Measurements from ENCODE around the gene UGT1A6.

Gene UGT1A6

GRCh38 chr2:233764761-233765160, 72.1 kb downstream of the UGT1A6 start:
- no CpG with 5 or more reads among the region's 3 CpGs for WGBS (ENCODE audit: insufficient coverage, insufficient read length)
- no peak for DNase-seq (ENCODE audit: low read depth, low spot score)

DNA sequence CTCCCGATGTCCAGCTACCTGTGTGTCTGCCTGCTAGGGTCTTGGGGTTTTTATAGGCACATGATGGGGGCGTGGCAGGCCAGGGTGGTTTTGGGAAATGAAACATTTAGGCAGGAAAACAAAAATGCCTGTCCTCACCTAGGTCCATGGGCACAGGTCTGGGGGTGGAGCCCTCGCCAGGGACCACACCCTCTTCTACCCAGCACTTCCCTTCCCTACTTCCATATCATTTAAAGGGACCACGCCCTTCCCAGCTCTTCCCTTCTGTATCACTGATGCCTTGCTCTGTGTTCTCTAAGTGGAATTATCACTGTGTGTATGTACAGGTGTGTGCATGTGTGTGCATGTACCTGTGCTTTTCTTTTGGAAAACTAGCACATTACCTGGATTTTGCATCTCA, 73.7 kb downstream of the UGT1A6 start:
- no peaks in the 10 kb centered on the region for H3K4me1 ChIP-seq (ENCODE audit: control insufficient read depth, insufficient read depth, low read length)
- H3K36me3 ChIP-seq (ENCODE audit: control insufficient read depth, insufficient read depth, low read length): no peaks in the 10 kb centered on the region
- no peak overlapping the region for H3K4me3 ChIP-seq (ENCODE audit: low read length)
- H3K27ac ChIP-seq (ENCODE audit: low read length): no peak overlapping the region
- no peaks in the 10 kb centered on the region for H3K27me3 ChIP-seq (ENCODE audit: control insufficient read depth, insufficient read depth, low read length)
- H3K9me3 ChIP-seq (ENCODE audit: control insufficient read depth, insufficient read depth, low read length): no peaks in the 10 kb centered on the region
- WGBS (ENCODE audit: insufficient coverage, insufficient read length): no CpG with 5 or more reads among the region's 4 CpGs
- no peak for DNase-seq (ENCODE audit: low read depth, low spot score)

More at GRCh38 chr2:233764761-233765160, 72.1 kb downstream of the UGT1A6 start:
- Histone ChIP-seq H3K36me3 (ENCODE audit: control insufficient read depth, insufficient read depth, low read length) (no peaks in the 10 kb centered on the region), H3K4me3 (ENCODE audit: low read length) (no peak overlapping the region), H3K4me1 (ENCODE audit: control insufficient read depth, insufficient read depth, low read length) (no peaks in the 10 kb centered on the region), H3K27me3 (ENCODE audit: control insufficient read depth, insufficient read depth, low read length) (no peaks in the 10 kb centered on the region), H3K9me3 (ENCODE audit: control insufficient read depth, insufficient read depth, low read length) (no peaks in the 10 kb centered on the region), H3K27ac (ENCODE audit: low read length) (no peak overlapping the region)

DNA sequence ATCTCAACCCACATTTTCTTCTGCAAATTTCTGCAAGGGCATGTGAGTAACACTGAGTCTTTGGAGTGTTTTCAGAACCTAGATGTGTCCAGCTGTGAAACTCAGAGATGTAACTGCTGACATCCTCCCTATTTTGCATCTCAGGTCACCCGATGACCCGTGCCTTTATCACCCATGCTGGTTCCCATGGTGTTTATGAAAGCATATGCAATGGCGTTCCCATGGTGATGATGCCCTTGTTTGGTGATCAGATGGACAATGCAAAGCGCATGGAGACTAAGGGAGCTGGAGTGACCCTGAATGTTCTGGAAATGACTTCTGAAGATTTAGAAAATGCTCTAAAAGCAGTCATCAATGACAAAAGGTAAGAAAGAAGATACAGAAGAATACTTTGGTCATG, 75.4 kb downstream of the UGT1A6 start:
- no peaks in the 10 kb centered on the region for H3K27me3 ChIP-seq (ENCODE audit: control insufficient read depth, insufficient read depth, low read length)
- no peaks in the 10 kb centered on the region for H3K4me1 ChIP-seq (ENCODE audit: control insufficient read depth, insufficient read depth, low read length)
- H3K36me3 ChIP-seq (ENCODE audit: control insufficient read depth, insufficient read depth, low read length): no peaks in the 10 kb centered on the region
- H3K4me3 ChIP-seq (ENCODE audit: low read length): no peak overlapping the region
- peak; percentile 11 for DNase-seq (ENCODE audit: low read depth, low spot score)
- no CpG with 5 or more reads among the region's 4 CpGs for WGBS (ENCODE audit: insufficient coverage, insufficient read length)
- H3K27ac ChIP-seq (ENCODE audit: low read length): no peak overlapping the region
- no peaks in the 10 kb centered on the region for H3K9me3 ChIP-seq (ENCODE audit: control insufficient read depth, insufficient read depth, low read length)

- H3K4me1 ChIP-seq (ENCODE audit: control insufficient read depth, insufficient read depth, low read length): no peaks in the 10 kb centered on the region
- DNase-seq (ENCODE audit: low read depth, low spot score): no peak
- no peak overlapping the region for H3K4me3 ChIP-seq (ENCODE audit: low read length)
- no peaks in the 10 kb centered on the region for H3K36me3 ChIP-seq (ENCODE audit: control insufficient read depth, insufficient read depth, low read length)
- H3K27ac ChIP-seq (ENCODE audit: low read length): no peak overlapping the region
- WGBS (ENCODE audit: insufficient coverage, insufficient read length): no CpG with 5 or more reads among the region's 9 CpGs
- no peaks in the 10 kb centered on the region for H3K27me3 ChIP-seq (ENCODE audit: control insufficient read depth, insufficient read depth, low read length)
- no peaks in the 10 kb centered on the region for H3K9me3 ChIP-seq (ENCODE audit: control insufficient read depth, insufficient read depth, low read length)
Measured at GRCh38 chr2:233769260-233769659, 76.6 kb downstream of the UGT1A6 start.

DNA sequence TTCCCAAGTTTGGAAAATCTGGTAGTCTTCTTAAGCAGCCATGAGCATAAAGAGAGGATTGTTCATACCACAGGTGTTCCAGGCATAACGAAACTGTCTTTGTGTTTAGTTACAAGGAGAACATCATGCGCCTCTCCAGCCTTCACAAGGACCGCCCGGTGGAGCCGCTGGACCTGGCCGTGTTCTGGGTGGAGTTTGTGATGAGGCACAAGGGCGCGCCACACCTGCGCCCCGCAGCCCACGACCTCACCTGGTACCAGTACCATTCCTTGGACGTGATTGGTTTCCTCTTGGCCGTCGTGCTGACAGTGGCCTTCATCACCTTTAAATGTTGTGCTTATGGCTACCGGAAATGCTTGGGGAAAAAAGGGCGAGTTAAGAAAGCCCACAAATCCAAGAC, 79.5 kb downstream of the UGT1A6 start:
- H3K9me3 ChIP-seq (ENCODE audit: control insufficient read depth, insufficient read depth, low read length): no peaks in the 10 kb centered on the region
- no peak overlapping the region for H3K27ac ChIP-seq (ENCODE audit: low read length)
- DNase-seq (ENCODE audit: low read depth, low spot score): no peak
- no peaks in the 10 kb centered on the region for H3K36me3 ChIP-seq (ENCODE audit: control insufficient read depth, insufficient read depth, low read length)
- no peak overlapping the region for H3K4me3 ChIP-seq (ENCODE audit: low read length)
- no CpG with 5 or more reads among the region's 16 CpGs for WGBS (ENCODE audit: insufficient coverage, insufficient read length)
- no peaks in the 10 kb centered on the region for H3K27me3 ChIP-seq (ENCODE audit: control insufficient read depth, insufficient read depth, low read length)
- H3K4me1 ChIP-seq (ENCODE audit: control insufficient read depth, insufficient read depth, low read length): no peaks in the 10 kb centered on the region

DNA sequence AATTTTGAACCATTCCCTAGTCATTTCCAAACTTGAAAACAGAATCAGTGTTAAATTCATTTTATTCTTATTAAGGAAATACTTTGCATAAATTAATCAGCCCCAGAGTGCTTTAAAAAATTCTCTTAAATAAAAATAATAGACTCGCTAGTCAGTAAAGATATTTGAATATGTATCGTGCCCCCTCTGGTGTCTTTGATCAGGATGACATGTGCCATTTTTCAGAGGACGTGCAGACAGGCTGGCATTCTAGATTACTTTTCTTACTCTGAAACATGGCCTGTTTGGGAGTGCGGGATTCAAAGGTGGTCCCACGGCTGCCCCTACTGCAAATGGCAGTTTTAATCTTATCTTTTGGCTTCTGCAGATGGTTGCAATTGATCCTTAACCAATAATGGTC, 79.9 kb downstream of the UGT1A6 start:
- Histone ChIP-seq H3K9me3 (ENCODE audit: control insufficient read depth, insufficient read depth, low read length) (no peaks in the 10 kb centered on the region), H3K27me3 (ENCODE audit: control insufficient read depth, insufficient read depth, low read length) (no peaks in the 10 kb centered on the region), H3K27ac (ENCODE audit: low read length) (no peak overlapping the region), H3K4me1 (ENCODE audit: control insufficient read depth, insufficient read depth, low read length) (no peaks in the 10 kb centered on the region), H3K36me3 (ENCODE audit: control insufficient read depth, insufficient read depth, low read length) (no peaks in the 10 kb centered on the region), H3K4me3 (ENCODE audit: low read length) (no peak overlapping the region)
- DNase-seq (ENCODE audit: low read depth, low spot score): no peak
- WGBS (ENCODE audit: insufficient coverage, insufficient read length): no CpG with 5 or more reads among the region's 5 CpGs

- no peaks in the 10 kb centered on the region for H3K36me3 ChIP-seq (ENCODE audit: control insufficient read depth, insufficient read depth, low read length)
- H3K4me3 ChIP-seq (ENCODE audit: low read length): no peak overlapping the region
- H3K27me3 ChIP-seq (ENCODE audit: control insufficient read depth, insufficient read depth, low read length): no peaks in the 10 kb centered on the region
- no CpG with 5 or more reads among the region's 5 CpGs for WGBS (ENCODE audit: insufficient coverage, insufficient read length)
- no peak overlapping the region for H3K27ac ChIP-seq (ENCODE audit: low read length)
- H3K9me3 ChIP-seq (ENCODE audit: control insufficient read depth, insufficient read depth, low read length): no peaks in the 10 kb centered on the region
- no peaks in the 10 kb centered on the region for H3K4me1 ChIP-seq (ENCODE audit: control insufficient read depth, insufficient read depth, low read length)
- DNase-seq (ENCODE audit: low read depth, low spot score): no peak
Measured at GRCh38 chr2:233773854-233774253, 81.2 kb downstream of the UGT1A6 start.

- DNase-seq (ENCODE audit: low read depth, low spot score): no peak
- Histone ChIP-seq H3K4me3 (ENCODE audit: low read length) (no peak overlapping the region), H3K4me1 (ENCODE audit: control insufficient read depth, insufficient read depth, low read length) (no peaks in the 10 kb centered on the region), H3K27me3 (ENCODE audit: control insufficient read depth, insufficient read depth, low read length) (no peaks in the 10 kb centered on the region), H3K36me3 (ENCODE audit: control insufficient read depth, insufficient read depth, low read length) (no peaks in the 10 kb centered on the region), H3K9me3 (ENCODE audit: control insufficient read depth, insufficient read depth, low read length) (no peaks in the 10 kb centered on the region), H3K27ac (ENCODE audit: low read length) (no peak overlapping the region)
- no CpG with 5 or more reads among the region's 6 CpGs for WGBS (ENCODE audit: insufficient coverage, insufficient read length)
Measured at GRCh38 chr2:233775414-233775813, 82.7 kb downstream of the UGT1A6 start.

DNA sequence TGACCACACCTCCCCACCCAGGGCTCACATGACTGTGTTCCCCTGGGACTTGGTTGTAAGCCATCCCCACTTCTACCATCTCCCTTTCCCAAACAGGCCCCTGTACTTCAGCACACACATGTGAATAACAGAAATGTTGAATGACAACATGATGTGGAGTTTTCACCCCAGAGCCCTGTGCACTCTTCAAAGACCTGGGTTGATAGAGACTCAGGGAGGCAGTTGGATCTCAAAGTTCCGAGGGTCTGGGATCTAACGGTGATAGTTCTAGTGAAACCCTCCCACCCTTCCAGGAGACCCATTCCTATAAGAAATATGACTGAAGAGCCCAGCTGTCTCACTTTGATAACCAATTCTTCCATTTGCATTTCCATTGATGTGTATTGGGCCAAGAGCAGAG, 85.3 kb downstream of the UGT1A6 start, which contains the start of gene MROH2A:
Gene MROH2A, plus strand, starts transcription at position 301 of the 400 bp plus-strand sequence. CDS start 1,029 bp downstream, outside the sequence.
- no peak for DNase-seq (ENCODE audit: low read depth, low spot score)
- whole genome bisulfite sequencing (ENCODE audit: insufficient coverage, insufficient read length): no CpG with 5 or more reads among the region's 2 CpGs
- Histone ChIP-seq H3K27me3 (ENCODE audit: control insufficient read depth, insufficient read depth, low read length) (no peaks in the 10 kb centered on the region), H3K27ac (ENCODE audit: low read length) (no peak within 1 kb of the TSS), H3K36me3 (ENCODE audit: control insufficient read depth, insufficient read depth, low read length) (no peaks in the 10 kb centered on the region), H3K4me1 (ENCODE audit: control insufficient read depth, insufficient read depth, low read length) (no peaks in the 10 kb centered on the region), H3K4me3 (ENCODE audit: low read length) (no peak within 1 kb of the TSS), H3K9me3 (ENCODE audit: control insufficient read depth, insufficient read depth, low read length) (no peaks in the 10 kb centered on the region)

DNA sequence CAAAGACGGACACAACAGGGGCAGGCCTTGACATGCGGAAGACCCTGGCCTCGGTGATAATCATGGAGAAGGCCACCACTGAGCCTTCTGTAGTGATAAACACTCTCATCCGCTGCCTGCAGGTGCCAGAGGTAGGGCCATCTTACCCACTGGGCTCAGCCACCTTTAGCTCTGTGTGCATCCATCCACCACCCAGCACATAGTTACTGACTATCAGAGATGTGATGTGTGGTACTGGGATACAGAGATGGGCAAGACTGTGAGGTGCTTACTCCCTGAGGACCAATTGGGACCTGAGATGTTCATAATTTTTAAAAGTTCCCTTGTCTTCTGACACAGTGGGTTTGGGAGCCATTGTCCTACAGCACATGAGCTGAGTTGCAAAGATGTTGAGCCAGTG, 87.0 kb downstream of the UGT1A6 start:
- H3K4me3 ChIP-seq (ENCODE audit: low read length): no peak overlapping the region
- H3K27ac ChIP-seq (ENCODE audit: low read length): no peak overlapping the region
- WGBS (ENCODE audit: insufficient coverage, insufficient read length): no CpG with 5 or more reads among the region's 4 CpGs
- no peaks in the 10 kb centered on the region for H3K4me1 ChIP-seq (ENCODE audit: control insufficient read depth, insufficient read depth, low read length)
- H3K27me3 ChIP-seq (ENCODE audit: control insufficient read depth, insufficient read depth, low read length): no peaks in the 10 kb centered on the region
- H3K9me3 ChIP-seq (ENCODE audit: control insufficient read depth, insufficient read depth, low read length): no peaks in the 10 kb centered on the region
- no peaks in the 10 kb centered on the region for H3K36me3 ChIP-seq (ENCODE audit: control insufficient read depth, insufficient read depth, low read length)
- no peak for DNase-seq (ENCODE audit: low read depth, low spot score)

- no peak overlapping the region for H3K4me3 ChIP-seq (ENCODE audit: low read length)
- no peaks in the 10 kb centered on the region for H3K27me3 ChIP-seq (ENCODE audit: control insufficient read depth, insufficient read depth, low read length)
- H3K36me3 ChIP-seq (ENCODE audit: control insufficient read depth, insufficient read depth, low read length): no peaks in the 10 kb centered on the region
- H3K4me1 ChIP-seq (ENCODE audit: control insufficient read depth, insufficient read depth, low read length): no peaks in the 10 kb centered on the region
- 100% methylated on average over 1 of the region's 4 CpGs for WGBS (ENCODE audit: insufficient coverage, insufficient read length)
- no peak for DNase-seq (ENCODE audit: low read depth, low spot score)
- no peak overlapping the region for H3K27ac ChIP-seq (ENCODE audit: low read length)
- no peaks in the 10 kb centered on the region for H3K9me3 ChIP-seq (ENCODE audit: control insufficient read depth, insufficient read depth, low read length)
Measured at GRCh38 chr2:233780771-233781170, 88.1 kb downstream of the UGT1A6 start.
